Urinary bladder (tissue), 4 donors: Measurements from ENCODE around the gene LETMD1. TPM values are rescaled to one million over a fixed set of nuclear protein-coding genes. Genes with fewer than 3 reads are reported as not detected.
A peak's percentile ranks its signal among the peaks of the same experiment; 100 is the strongest.

ENCODE experiments used
- DNase-seq: peaks from one replicate; pipeline ENCODE4 v3.0.0-alpha.2; 2015; ENCODE audit errors: extremely low spot score
- H3K27ac ChIP-seq: one replicate; pipeline ENCODE4 v1.5.1; 2013; ENCODE audit warnings: low read depth, mild to moderate bottlenecking, moderate library complexity
- H3K36me3 ChIP-seq: one replicate; pipeline ENCODE4 v1.6.1; 2013; ENCODE audit warnings: mild to moderate bottlenecking, moderate library complexity; ENCODE audit not compliant: insufficient read depth
- H3K4me1 ChIP-seq: one replicate; pipeline ENCODE4 v1.6.1; 2013; ENCODE audit warnings: mild to moderate bottlenecking, moderate library complexity; ENCODE audit not compliant: insufficient read depth
- H3K4me3 ChIP-seq: one replicate; pipeline ENCODE4 v1.5.1; 2013; ENCODE audit warnings: low read depth, low read length
- WGBS: extraction: QIAGEN DNeasy Blood & Tissue Kit; methylation state at CpG from one replicate; pipeline ENCODE4 v1.1.7; 2013; 5-methylcytosine and 5-hydroxymethylcytosine counted together
- polyA plus RNA-seq: library from polyadenylated mRNA; stranded (reverse); fragments of 200-250 nt; gene quantifications from one replicate; pipeline ENCODE4 v1.2.3, GENCODE V29; 2013
- total RNA-seq: library from RNA; depleted of rRNA; stranded (reverse); fragments of >200 nt; gene quantifications from one replicate; pipeline ENCODE4 v1.2.3, GENCODE V29; 2014
- donor health status: healthy with polysubstance abuse.
- donor health status: healthy.

The LETMD1 gene
- total and polyA plus RNA-seq, 2 donors, result 61.4 to 63.3 TPM

- no peak overlapping the region for H3K4me3 ChIP-seq
- no peaks in the 10 kb centered on the region for H3K36me3 ChIP-seq
- no peaks in the 10 kb centered on the region for H3K4me1 ChIP-seq
- no peak for DNase-seq
- H3K27ac ChIP-seq, result no peak overlapping the region
Observed at GRCh38 chr12:51017452-51017851, 30.7 kb upstream of the LETMD1 start.

DNA sequence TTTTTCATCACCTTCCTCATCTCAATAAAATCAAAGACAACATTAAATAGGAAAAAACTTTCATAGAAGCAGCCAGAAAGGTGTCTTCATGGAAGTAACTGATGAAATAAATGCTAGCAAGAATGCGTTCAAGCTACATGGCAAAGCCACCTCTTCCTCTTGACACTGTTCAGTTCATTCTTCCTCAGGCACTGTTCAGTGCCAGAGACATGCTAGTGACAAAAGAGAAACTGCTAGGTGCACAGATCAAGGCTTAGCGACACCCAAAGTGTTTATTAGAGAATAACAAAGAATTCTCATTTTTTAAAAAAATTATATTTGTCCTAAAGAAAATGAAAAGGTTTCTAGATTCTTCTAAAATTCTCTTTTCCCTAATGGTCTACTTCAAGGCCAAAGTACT, 29.2 kb upstream of the LETMD1 start:
- DNase-seq, result no peak
- H3K4me1 ChIP-seq, result no peaks in the 10 kb centered on the region
- no peak overlapping the region for H3K27ac ChIP-seq
- H3K4me3 ChIP-seq, result no peak overlapping the region
- no peaks in the 10 kb centered on the region for H3K36me3 ChIP-seq
- 93% methylated on average over 2 of the region's 2 CpGs for WGBS

DNA sequence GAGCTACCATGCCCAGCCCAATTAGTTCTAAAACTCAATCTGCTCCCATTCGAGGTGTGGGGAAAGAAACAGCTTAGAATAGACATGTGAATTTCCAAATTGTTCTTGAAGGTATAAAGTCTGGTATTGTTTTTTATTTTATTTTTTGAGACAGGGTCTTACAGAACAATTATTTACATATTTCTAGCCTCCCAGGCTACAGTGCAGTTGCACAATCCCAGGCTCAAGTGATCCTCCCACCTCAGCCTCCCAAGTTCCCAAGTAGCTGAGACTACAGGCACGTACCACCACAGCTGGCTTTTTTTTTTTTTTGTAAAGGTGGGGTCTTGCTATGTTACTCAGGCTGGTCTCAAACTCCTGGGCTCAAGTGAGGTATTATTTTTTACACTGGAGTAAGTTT, 28.2 kb upstream of the LETMD1 start:
- H3K36me3 ChIP-seq, result no peaks in the 10 kb centered on the region
- WGBS, result 86% methylated on average over 2 of the region's 2 CpGs
- H3K4me3 ChIP-seq, result no peak overlapping the region
- no peaks in the 10 kb centered on the region for H3K4me1 ChIP-seq
- no peak overlapping the region for H3K27ac ChIP-seq
- DNase-seq, result no peak

- no peak for DNase-seq
- Histone ChIP-seq H3K27ac (no peak overlapping the region), H3K4me3 (no peak overlapping the region), H3K36me3 (no peaks in the 10 kb centered on the region), H3K4me1 (no peaks in the 10 kb centered on the region)
- WGBS, result 88% methylated on average over 7 of the region's 7 CpGs
Observed at GRCh38 chr12:51020448-51021182, 27.5 kb upstream of the LETMD1 start.

- H3K4me1 ChIP-seq, result no peaks in the 10 kb centered on the region
- DNase-seq, result no peak
- no peaks in the 10 kb centered on the region for H3K36me3 ChIP-seq
- no peak overlapping the region for H3K4me3 ChIP-seq
- 54% methylated on average over 1 of the region's 1 CpG for WGBS
- no peak overlapping the region for H3K27ac ChIP-seq
Observed at GRCh38 chr12:51021694-51022093, 26.4 kb upstream of the LETMD1 start.

- Histone ChIP-seq H3K4me1 (no peaks in the 10 kb centered on the region), H3K27ac (peak overlapping the region; percentile 74), H3K36me3 (no peaks in the 10 kb centered on the region), H3K4me3 (no peak overlapping the region)
- WGBS, result 57% methylated on average over 4 of the region's 4 CpGs
- no peak for DNase-seq
Observed at GRCh38 chr12:51023625-51024382, 24.3 kb upstream of the LETMD1 start.

DNA sequence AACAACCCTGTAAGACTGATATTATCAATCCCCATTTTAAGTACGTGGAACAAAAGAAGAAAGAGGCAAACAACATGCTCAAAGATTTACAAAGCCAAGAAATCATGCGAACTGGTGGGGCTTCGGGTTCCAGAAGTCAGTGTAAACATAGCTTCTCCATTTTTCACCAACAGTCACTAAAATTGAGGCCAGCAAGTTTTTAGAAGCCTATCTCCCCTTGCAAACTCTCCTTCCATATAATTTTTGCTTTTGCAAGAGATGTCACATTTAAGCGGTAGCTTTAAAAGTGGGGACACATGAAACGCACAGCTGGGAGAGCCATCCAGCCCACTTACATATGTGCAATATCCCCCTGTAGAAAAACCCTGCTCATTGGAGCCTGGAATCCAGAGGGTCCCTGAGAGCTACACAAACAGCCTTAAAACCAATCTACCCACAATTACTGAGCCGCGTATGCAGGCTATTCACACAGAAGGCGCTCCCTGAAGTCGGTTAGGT, 22.7 kb upstream of the LETMD1 start:
- DNase-seq, result peak; percentile 20
- WGBS, result 5% methylated on average over 9 of the region's 9 CpGs

DNA sequence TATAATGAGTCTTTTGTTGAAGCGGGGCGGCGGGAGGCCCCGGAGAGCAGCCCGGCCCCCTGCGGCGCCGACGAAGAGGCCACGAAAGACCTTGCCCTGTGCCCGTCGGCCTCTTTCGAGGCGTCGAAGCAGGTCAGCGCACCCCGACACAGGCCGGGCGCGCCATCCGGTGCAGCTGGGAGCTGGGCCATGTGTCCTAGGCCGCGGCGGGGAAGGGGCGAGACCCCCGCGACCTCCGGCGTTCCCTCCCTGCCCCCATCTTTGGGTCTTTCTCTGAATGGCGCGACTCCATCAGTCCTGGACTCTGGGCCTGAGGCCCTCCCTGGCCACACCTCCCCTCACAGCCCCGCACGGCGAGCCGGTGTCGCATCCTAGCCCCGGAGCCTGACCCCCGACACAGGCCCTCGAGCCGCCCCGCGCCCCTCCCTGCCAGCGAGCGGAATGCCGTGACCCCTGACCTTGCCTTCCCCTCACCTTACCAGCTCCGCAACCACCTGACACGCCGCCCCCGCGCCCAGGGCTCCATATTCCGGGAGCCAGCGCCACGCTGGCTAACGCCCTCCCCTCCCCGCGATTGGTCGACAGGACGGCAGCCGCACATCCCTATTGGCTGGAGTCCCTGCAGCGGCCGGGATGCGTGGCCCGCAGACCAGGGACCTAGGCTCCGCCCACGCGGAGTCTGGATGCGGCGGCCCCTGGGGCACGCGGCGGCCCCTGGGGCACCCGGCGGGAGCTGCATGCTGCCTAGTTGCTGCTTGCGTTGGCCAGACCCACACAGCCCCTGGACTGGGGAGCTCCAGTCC, 22.1 kb upstream of the LETMD1 start, which contains the start of gene SLC11A2:
SLC11A2 (minus strand) TSS at position 549 of the 803 bp plus-strand sequence. CDS start 15,656 bp downstream, outside the sequence.
- no peaks in the 10 kb centered on the region for H3K4me1 ChIP-seq
- no peaks in the 10 kb centered on the region for H3K36me3 ChIP-seq
- peak within 1 kb of the TSS; percentile 73 for H3K4me3 ChIP-seq
- peak within 1 kb of the TSS; percentile 79 for H3K27ac ChIP-seq
- WGBS, result under 1% methylated on average over 74 of the region's 74 CpGs
- DNase-seq, result peak; percentile 86

More for the DNA sequence above, 22.7 kb upstream of the LETMD1 start:
- no peaks in the 10 kb centered on the region for H3K4me1 ChIP-seq
- H3K27ac ChIP-seq, result peak overlapping the region; percentile 79
- peak overlapping the region; percentile 73 for H3K4me3 ChIP-seq
- no peaks in the 10 kb centered on the region for H3K36me3 ChIP-seq

GRCh38 chr12:51027342-51027835, 20.7 kb upstream of the LETMD1 start:
- H3K36me3 ChIP-seq, result no peaks in the 10 kb centered on the region
- no peak overlapping the region for H3K27ac ChIP-seq
- no peak for DNase-seq
- H3K4me1 ChIP-seq, result no peaks in the 10 kb centered on the region
- WGBS, result 87% methylated on average over 15 of the region's 15 CpGs
- no peak overlapping the region for H3K4me3 ChIP-seq

DNA sequence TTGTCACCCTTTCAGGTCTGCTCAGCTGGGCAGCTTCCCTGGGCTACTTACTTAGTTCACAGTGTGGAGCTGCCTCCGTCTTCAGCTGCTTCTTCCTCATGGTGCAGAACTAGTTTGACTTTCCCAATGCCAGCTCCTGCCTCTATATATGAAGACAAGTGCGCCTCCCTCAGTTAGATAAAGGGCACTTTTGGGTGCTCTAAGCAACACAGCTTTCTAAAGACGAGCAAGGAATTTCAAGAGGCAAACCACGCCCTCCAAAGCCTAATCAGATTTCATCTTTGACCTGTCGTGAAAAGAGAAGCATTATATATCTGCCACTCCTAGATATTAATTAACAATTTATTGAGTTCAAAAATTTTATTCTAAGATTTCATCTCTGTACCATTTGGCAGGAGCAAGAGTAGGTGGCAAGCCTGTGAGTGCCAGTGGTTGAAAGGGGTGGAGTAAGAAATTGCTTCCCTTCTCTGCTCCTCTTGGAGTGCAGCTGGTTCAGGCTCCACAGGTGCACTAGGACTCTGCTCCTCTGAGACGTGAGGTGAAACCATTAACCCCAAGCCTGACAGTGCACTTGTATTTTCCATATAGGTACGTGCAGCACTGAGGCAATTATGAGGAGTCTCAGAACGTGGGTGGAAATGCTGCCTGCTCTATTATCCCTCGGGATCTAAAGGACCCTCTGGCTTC, 19.9 kb upstream of the LETMD1 start:
- no peak for DNase-seq
- Histone ChIP-seq H3K4me3 (no peak overlapping the region), H3K27ac (no peak overlapping the region), H3K36me3 (no peaks in the 10 kb centered on the region), H3K4me1 (no peaks in the 10 kb centered on the region)
- WGBS, result 28% methylated on average over 9 of the region's 9 CpGs

DNA sequence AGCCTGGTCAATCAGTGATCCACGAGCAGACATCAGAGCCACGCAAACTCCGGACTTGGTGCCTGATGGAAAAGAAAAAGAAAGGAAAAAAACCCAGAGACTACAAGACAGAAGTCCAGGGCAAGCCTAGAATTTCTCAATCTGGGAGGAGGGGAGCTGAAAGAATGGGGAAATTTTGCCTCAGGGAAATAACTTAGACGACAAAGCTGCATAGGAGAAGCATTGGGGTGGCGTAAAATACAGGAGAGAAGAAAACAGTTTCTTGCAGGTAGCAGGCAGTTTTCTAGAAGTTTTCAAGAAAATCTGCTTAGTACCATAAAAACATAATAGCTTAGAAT, 19.3 kb upstream of the LETMD1 start:
- H3K27ac ChIP-seq, result no peak overlapping the region
- H3K36me3 ChIP-seq, result no peaks in the 10 kb centered on the region
- H3K4me3 ChIP-seq, result no peak overlapping the region
- WGBS, result 60% methylated on average over 5 of the region's 5 CpGs
- no peaks in the 10 kb centered on the region for H3K4me1 ChIP-seq
- no peak for DNase-seq

DNA sequence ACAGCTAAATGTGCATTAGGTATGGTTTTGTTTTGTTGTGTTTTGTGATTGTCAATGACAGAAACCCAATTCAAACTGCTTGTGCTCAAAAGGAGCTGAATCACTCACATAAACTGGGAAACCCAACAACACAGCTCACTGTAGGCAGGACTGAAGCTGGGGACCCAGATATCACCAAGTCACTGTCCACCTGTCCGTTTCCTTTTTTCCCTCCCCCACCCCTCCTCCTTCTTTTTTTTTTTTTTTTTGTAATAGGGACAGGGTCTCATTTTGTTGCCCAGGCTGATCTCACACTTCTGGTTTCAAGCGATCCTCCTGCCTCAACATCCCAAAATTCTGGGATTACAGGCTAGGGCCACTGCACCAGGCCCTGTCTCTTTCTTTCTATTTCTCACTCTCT, 15.1 kb upstream of the LETMD1 start:
- Histone ChIP-seq H3K4me1 (no peaks in the 10 kb centered on the region), H3K4me3 (no peak overlapping the region), H3K36me3 (no peaks in the 10 kb centered on the region), H3K27ac (no peak overlapping the region)
- WGBS, result 76% methylated on average over 2 of the region's 2 CpGs
- no peak for DNase-seq
